ENCODE measurements around the gene MAGED4.

DNA sequence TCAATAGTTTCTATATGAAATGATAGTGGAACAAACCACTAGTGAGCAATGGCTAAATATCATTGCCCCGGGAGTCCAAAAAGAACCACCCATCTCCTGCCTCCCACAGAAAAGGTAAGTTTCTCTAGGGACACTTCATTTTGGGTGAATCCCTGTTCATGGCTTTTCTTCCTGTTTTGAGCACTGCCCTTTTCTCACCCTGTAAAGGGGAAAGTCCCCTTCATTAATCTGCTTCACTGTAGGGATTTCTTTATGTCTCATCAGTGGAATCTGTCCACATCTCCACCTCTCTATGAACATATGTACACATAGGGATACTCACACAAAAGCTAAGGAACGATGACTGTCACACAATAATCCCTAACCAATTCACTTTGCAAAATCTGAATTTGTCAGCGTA is 28.6 kb downstream of the MAGED4 start:
- TF ChIP-seq, protein P1, sequence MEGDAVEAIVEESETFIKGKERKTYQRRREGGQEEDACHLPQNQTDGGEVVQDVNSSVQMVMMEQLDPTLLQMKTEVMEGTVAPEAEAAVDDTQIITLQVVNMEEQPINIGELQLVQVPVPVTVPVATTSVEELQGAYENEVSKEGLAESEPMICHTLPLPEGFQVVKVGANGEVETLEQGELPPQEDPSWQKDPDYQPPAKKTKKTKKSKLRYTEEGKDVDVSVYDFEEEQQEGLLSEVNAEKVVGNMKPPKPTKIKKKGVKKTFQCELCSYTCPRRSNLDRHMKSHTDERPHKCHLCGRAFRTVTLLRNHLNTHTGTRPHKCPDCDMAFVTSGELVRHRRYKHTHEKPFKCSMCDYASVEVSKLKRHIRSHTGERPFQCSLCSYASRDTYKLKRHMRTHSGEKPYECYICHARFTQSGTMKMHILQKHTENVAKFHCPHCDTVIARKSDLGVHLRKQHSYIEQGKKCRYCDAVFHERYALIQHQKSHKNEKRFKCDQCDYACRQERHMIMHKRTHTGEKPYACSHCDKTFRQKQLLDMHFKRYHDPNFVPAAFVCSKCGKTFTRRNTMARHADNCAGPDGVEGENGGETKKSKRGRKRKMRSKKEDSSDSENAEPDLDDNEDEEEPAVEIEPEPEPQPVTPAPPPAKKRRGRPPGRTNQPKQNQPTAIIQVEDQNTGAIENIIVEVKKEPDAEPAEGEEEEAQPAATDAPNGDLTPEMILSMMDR (IDR thresholded peaks at IDR 0.05; ENCODE audit: low read length), result no peak
- no peak for TF ChIP-seq EZH2 (IDR thresholded peaks at IDR 0.05; ENCODE audit: borderline replicate concordance, low read length)
